Left lung (tissue), 10 donors: Measurements from ENCODE around the gene TMEM43. TPM values are rescaled to one million over a fixed set of nuclear protein-coding genes. Genes with fewer than 3 reads are reported as not detected.

Source experiments
- ATAC-seq: fragments of 200-7000 bp; cut with Tn5 transposase; one replicate; pipeline ENCODE4 v1.9.1; 2020; ENCODE audit warnings: moderate library complexity
- DNase-seq, 4 donors: peaks; one replicate each; pipeline ENCODE4 v3.0.0-alpha.2; 2013 to 2020
- H3K27ac ChIP-seq, 2 donors: fragments of 200-600 bp; sonication (generic) in 1 of 2; one replicate each; pipeline versions ENCODE4 v1.5.0 to v1.8.0; 2020 to 2021
- H3K27me3 ChIP-seq, 2 donors: fragments of 200-600 bp; sonication (generic) in 1 of 2; one replicate each; pipeline versions ENCODE4 v1.5.0 to v1.8.0; 2020 to 2021
- H3K36me3 ChIP-seq, 2 donors: fragments of 200-600 bp; sonication (generic) in 1 of 2; one replicate each; pipeline versions ENCODE4 v1.5.0 to v1.8.0; 2020 to 2021
- H3K4me1 ChIP-seq, 2 donors: fragments of 200-600 bp; one replicate each; pipeline ENCODE4 v1.8.0; 2021
- H3K4me3 ChIP-seq, 2 donors: fragments of 200-600 bp; sonication (generic) in 1 of 2; one replicate each; pipeline versions ENCODE4 v1.5.0 to v1.8.0; 2020 to 2021; ENCODE audit warnings: mild to moderate bottlenecking in 1 of 2
- H3K9me3 ChIP-seq, 2 donors: fragments of 200-600 bp; sonication (generic) in 1 of 2; one replicate each; pipeline versions ENCODE4 v1.5.0 to v1.8.0; 2020 to 2021
- CTCF ChIP-seq, 2 donors: fragments of 200-600 bp; sonication (generic) in 1 of 2; IDR thresholded peaks; one replicate each; pipeline versions ENCODE4 v1.5.0 to v1.8.0; 2021; ENCODE audit warnings: antibody characterized with exemption in 2 of 2
- intact Hi-C, 2 donors: fragments of 100-400 bp; cut with DNase I; formaldehyde crosslinking; loops; one replicate each; pipeline versions ENCODE4 v1.11.2 to v1.14.2; 2022
- polyA plus RNA-seq, 6 donors: library from polyadenylated mRNA; unstranded; fragments of 120-200 nt; gene quantifications; one replicate each; pipeline ENCODE4 v1.2.1, GENCODE V29; 2013; ENCODE audit not compliant: insufficient read length in 6 of 6
- total RNA-seq, 2 donors: library from RNA; stranded (reverse); fragmentation: NEBNext Ultra II Directional; extraction: Animal tissue kit (Norgen Biotek cat#: 25700); gene quantifications; one replicate each; pipeline ENCODE4 v1.2.1, GENCODE V29; 2021
- donor health status: DM: no; HTN: yes; CAD: no.
- donor health status: DM: no; HTN: no; CAD: no.

Gene TMEM43
- total and polyA plus RNA-seq, 8 donors: 62.2 to 104 (median 64.3) TPM

GRCh38 chr3:14186854-14187458 lies 62.1 kb downstream of the TMEM43 start:
- Histone ChIP-seq H3K27ac (no peak overlapping the region), H3K9me3 (no peaks in the 10 kb centered on the region), H3K4me1 (peaks cover 0 to 10% of the 10 kb centered on the region in 2 donors), H3K36me3 (peaks cover 3 to 66% of the 10 kb centered on the region in 2 donors), H3K4me3 (no peak overlapping the region), H3K27me3 (no peaks in the 10 kb centered on the region)
- no peak for TF ChIP-seq CTCF (IDR thresholded peaks at IDR 0.05)
- ATAC-seq (no peak), DNase-seq (no peak)
- intact Hi-C loops: no loop called here

GRCh38 chr3:14188041-14188754 lies 63.3 kb downstream of the TMEM43 start:
- H3K27ac ChIP-seq: no peak overlapping the region
- no peak overlapping the region for H3K4me3 ChIP-seq
- no peaks in the 10 kb centered on the region for H3K27me3 ChIP-seq
- H3K4me1 ChIP-seq: no peaks in the 10 kb centered on the region
- intact Hi-C loops: no loop called here
- no peak for TF ChIP-seq CTCF (IDR thresholded peaks at IDR 0.05)
- H3K9me3 ChIP-seq: no peaks in the 10 kb centered on the region
- ATAC-seq (no peak), DNase-seq (no peak)
- H3K36me3 ChIP-seq: peaks cover 3 to 56% of the 10 kb centered on the region in 2 donors

Other genes starting within 250 kb of the TMEM43 start
- 1 to 10 TPM; 3.2 to 5.5 TPM for gene WNT7A, start 245.0 kb upstream of the TMEM43 start, total RNA-seq
- 1 to 10 TPM in 1 of 6 donors, under 1 TPM in 5; 0.34 to 1.3 (median 0.63) TPM for gene WNT7A, start 245.0 kb upstream of the TMEM43 start, polyA plus RNA-seq
- 10 to 100 TPM in 1 of 2 donors, 1 to 10 TPM in 1; 9.6 to 13.6 TPM for gene CHCHD4, start 182 bp upstream of the TMEM43 start, total RNA-seq
- gene CHCHD4, start 182 bp upstream of the TMEM43 start, polyA plus RNA-seq: 10 to 100 TPM; 12.6 to 15.3 (median 13.4) TPM
- gene XPC, start 53.5 kb downstream of the TMEM43 start, total RNA-seq: 10 to 100 TPM; 23.9 to 31.8 TPM
- gene XPC, start 53.5 kb downstream of the TMEM43 start, polyA plus RNA-seq: 10 to 100 TPM; 41.3 to 47.6 (median 44.3) TPM
- gene LSM3, start 53.8 kb downstream of the TMEM43 start, total RNA-seq: 10 to 100 TPM; 10.6 to 11.1 TPM
- gene LSM3, start 53.8 kb downstream of the TMEM43 start, polyA plus RNA-seq: 10 to 100 TPM; 14.9 to 16.5 (median 15.4) TPM